Ovary (tissue), 3 donors: ENCODE data around the gene PLXNA4.

Experiments
- CTCF ChIP-seq, 3 donors: fragments of 450-650 bp in 2 of 3; fragments of 200-600 bp in 1 of 3; IDR thresholded peaks; one replicate each; pipeline versions ENCODE4 v1.5.1 to v1.8.0; 2016 to 2022; ENCODE audit warnings: antibody characterized with exemption in 3 of 3, mild to moderate bottlenecking in 1 of 3
- EP300 ChIP-seq: sonication (generic); formaldehyde crosslinking; IDR thresholded peaks from one replicate; pipeline ENCODE4 v1.6.1; 2017; ENCODE audit warnings: antibody characterized with exemption
- POLR2A ChIP-seq: fragments of 450-650 bp; IDR thresholded peaks from one replicate; pipeline ENCODE4 v1.6.1; 2017; ENCODE audit warnings: antibody characterized with exemption, mild to moderate bottlenecking, moderate library complexity
- donor health status: DM: no; HTN: no; CAD: no.

- TF ChIP-seq CTCF (IDR thresholded peaks at IDR 0.05), result peak; percentile 85 to 90 (median 87)
- TF ChIP-seq POLR2A, result no peak
- TF ChIP-seq EP300, result no peak
Measured at GRCh38 chr7:132318352-132319318, 257.6 kb downstream of the PLXNA4 start.
